Bladder microvascular endothelial cell (primary cell): ENCODE results near the gene SMCP. TPM values are rescaled to one million over a fixed set of nuclear protein-coding genes. Genes with fewer than 3 reads are reported as not detected.

Experiments
- total RNA-seq: library from RNA; depleted of rRNA; stranded (reverse); fragments of >200 nt; gene quantifications from 2 replicates; pipeline ENCODE4 v1.2.3, GENCODE V29; 2014

Gene SMCP
- not detected in 2 replicates for total RNA-seq

GRCh38 chr1:152878042-152878441, at the start of gene SMCP:
TSS of gene SMCP (plus strand) at chr1:152878322. CDS start at chr1:152884423, 6,101 bp downstream.

GRCh38 chr1:152842556-152842955, 35.6 kb upstream of the SMCP start, which contains the start of gene LCE6A:
TSS of gene LCE6A (plus strand) at chr1:152842856. CDS start at chr1:152843521, 665 bp downstream.

GRCh38 chr1:152859696-152860095, 18.4 kb upstream of the SMCP start, which contains the start of gene LCE7A:
TSS of gene LCE7A (plus strand) at chr1:152859996. CDS start at chr1:152860698, 702 bp downstream.

GRCh38 chr1:152907686-152908601, 29.8 kb downstream of the SMCP start, which contains the start of gene IVL:
TSS of gene IVL (plus strand) at chr1:152908546. CDS start at chr1:152909798, 1,252 bp downstream.

Other genes with a start within 250 kb of the SMCP start
- not detected in 2 replicates for gene LCE2D, start 214.9 kb upstream of the SMCP start, total RNA-seq
- not detected in 2 replicates for gene LCE2C, start 203.0 kb upstream of the SMCP start, total RNA-seq
- gene LCE2B, start 192.2 kb upstream of the SMCP start, total RNA-seq: not detected in 2 replicates
- gene LCE2A, start 180.0 kb upstream of the SMCP start, total RNA-seq: not detected in 2 replicates
- not detected in 2 replicates for gene LCE4A, start 170.2 kb upstream of the SMCP start, total RNA-seq
- gene KPRP, start 120.3 kb upstream of the SMCP start, total RNA-seq: not detected in 2 replicates
- not detected in 2 replicates for gene LCE1F, start 103.2 kb upstream of the SMCP start, total RNA-seq
- not detected in 2 replicates for gene LCE1E, start 92.1 kb upstream of the SMCP start, total RNA-seq
- not detected in 2 replicates for gene LCE1D, start 81.6 kb upstream of the SMCP start, total RNA-seq
- not detected in 2 replicates for gene LCE1C, start 71.7 kb upstream of the SMCP start, total RNA-seq
- not detected in 2 replicates for gene LCE1B, start 66.4 kb upstream of the SMCP start, total RNA-seq
- gene LCE1A, start 50.8 kb upstream of the SMCP start, total RNA-seq: not detected in 2 replicates
- not detected in 2 replicates for gene LCE6A, start 35.5 kb upstream of the SMCP start, total RNA-seq
- gene LCE7A, start 18.3 kb upstream of the SMCP start, total RNA-seq: not detected in 2 replicates
- not detected in 2 replicates for gene IVL, start 30.2 kb downstream of the SMCP start, total RNA-seq
- gene SPRR5, start 68.9 kb downstream of the SMCP start, total RNA-seq: not detected in 2 replicates
- not detected in 2 replicates for gene SPRR4, start 92.3 kb downstream of the SMCP start, total RNA-seq
- not detected in 2 replicates for gene SPRR1A, start 105.8 kb downstream of the SMCP start, total RNA-seq
- gene SPRR3, start 123.4 kb downstream of the SMCP start, total RNA-seq: not detected in 2 replicates
- not detected in 2 replicates for gene SPRR1B, start 152.9 kb downstream of the SMCP start, total RNA-seq
- gene SPRR2D, start 162.8 kb downstream of the SMCP start, total RNA-seq: not detected in 2 replicates
- gene SPRR2A, start 179.2 kb downstream of the SMCP start, total RNA-seq: not detected in 2 replicates
- not detected in 2 replicates for gene SPRR2B, start 193.3 kb downstream of the SMCP start, total RNA-seq
- not detected in 2 replicates for gene SPRR2E, start 216.2 kb downstream of the SMCP start, total RNA-seq
- gene SPRR2F, start 235.2 kb downstream of the SMCP start, total RNA-seq: not detected in 2 replicates